Measurements from ENCODE around the gene ADARB2. TPM values are rescaled to one million over a fixed set of nuclear protein-coding genes. Genes with fewer than 3 reads are reported as not detected.

ADARB2 gene
- total RNA-seq, 4 donors from 2014 or later = 1.3 to 5.4 (median 1.8) TPM

DNA sequence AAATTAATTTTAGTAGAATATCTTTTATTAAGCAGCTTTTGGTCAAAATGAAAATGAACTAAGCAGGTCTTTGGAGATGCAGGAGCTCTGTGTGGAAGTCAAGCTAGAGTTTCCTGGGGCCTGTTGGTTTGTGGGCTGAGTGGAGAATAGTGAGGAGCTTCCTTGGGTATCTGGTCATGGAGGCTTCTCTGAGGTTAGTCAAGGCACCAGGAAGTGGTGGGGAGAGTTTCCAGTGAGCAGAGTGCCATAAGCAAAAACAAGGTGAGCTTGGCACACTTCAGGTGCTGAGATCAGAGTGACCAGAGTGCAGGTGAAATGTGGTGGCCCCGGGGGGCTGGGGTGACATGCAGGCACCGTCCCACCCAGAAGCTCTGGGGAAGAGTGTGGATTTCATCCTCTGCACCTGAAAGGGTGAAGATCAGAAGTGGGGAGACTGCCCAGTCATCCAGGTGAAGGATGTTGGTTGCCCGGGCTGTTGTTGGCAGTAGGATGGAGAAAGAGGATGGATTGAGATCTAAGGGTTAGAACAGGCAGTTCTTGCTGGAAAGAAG is 603.8 kb downstream of the ADARB2 start:
- no peak for TF ChIP-seq POLR2AphosphoS5 (IDR thresholded peaks at IDR 0.05)
- no peak for TF ChIP-seq EP300 (IDR thresholded peaks at IDR 0.05)
- TF ChIP-seq, protein P1, sequence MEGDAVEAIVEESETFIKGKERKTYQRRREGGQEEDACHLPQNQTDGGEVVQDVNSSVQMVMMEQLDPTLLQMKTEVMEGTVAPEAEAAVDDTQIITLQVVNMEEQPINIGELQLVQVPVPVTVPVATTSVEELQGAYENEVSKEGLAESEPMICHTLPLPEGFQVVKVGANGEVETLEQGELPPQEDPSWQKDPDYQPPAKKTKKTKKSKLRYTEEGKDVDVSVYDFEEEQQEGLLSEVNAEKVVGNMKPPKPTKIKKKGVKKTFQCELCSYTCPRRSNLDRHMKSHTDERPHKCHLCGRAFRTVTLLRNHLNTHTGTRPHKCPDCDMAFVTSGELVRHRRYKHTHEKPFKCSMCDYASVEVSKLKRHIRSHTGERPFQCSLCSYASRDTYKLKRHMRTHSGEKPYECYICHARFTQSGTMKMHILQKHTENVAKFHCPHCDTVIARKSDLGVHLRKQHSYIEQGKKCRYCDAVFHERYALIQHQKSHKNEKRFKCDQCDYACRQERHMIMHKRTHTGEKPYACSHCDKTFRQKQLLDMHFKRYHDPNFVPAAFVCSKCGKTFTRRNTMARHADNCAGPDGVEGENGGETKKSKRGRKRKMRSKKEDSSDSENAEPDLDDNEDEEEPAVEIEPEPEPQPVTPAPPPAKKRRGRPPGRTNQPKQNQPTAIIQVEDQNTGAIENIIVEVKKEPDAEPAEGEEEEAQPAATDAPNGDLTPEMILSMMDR (IDR thresholded peaks at IDR 0.05) = no peak
- TF ChIP-seq POLR2A (IDR thresholded peaks at IDR 0.05) = no peak
- Histone ChIP-seq H3K9me3 (peaks cover 0 to 5% (median 0%) of the 10 kb centered on the region in 3 donors), H3K4me3 (no peak overlapping the region), H3K4me1 (no peaks in the 10 kb centered on the region), H3K27me3 (no peaks in the 10 kb centered on the region), H3K27ac (no peak overlapping the region), H3K36me3 (peaks cover 0 to 45% of the 10 kb centered on the region in 2 donors)
- WGBS, 2 donors (ENCODE audit: low coverage in 1 of 2) = 72 to 95% methylated on average over 2 to 3 of the region's 3 CpGs
- ATAC-seq = no peak

DNA sequence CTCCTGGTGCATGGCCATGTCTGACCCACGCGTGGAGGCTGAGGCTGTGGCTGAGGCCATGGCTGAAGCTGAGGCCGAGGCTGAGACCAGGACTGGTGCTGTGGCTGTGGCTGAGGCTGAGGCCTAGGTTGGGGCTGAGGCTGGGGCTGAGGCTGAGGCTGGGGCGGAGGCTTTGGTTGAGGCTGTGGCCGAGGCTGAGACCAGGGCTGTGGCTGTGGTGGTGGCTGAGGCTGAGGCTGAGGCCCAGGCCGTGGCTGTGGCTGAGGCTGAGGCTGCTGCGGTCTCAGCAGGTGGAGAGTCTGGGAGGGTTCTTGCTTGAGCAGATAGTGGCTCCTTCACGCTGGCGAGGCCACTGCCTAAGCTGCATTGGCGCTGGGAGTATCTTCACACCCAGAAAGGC is 604.7 kb downstream of the ADARB2 start:
- WGBS, 2 donors (ENCODE audit: low coverage in 1 of 2) = 72 to 77% methylated on average over 3 to 5 of the region's 10 CpGs
- TF ChIP-seq POLR2A (IDR thresholded peaks at IDR 0.05) = no peak
- peaks cover 0 to 55% of the 10 kb centered on the region in 2 donors for H3K36me3 ChIP-seq
- no peak overlapping the region for H3K27ac ChIP-seq
- no peak overlapping the region for H3K4me3 ChIP-seq
- no peaks in the 10 kb centered on the region for H3K4me1 ChIP-seq
- H3K9me3 ChIP-seq = no peaks in the 10 kb centered on the region
- no peak for ATAC-seq
- no peaks in the 10 kb centered on the region for H3K27me3 ChIP-seq

DNA sequence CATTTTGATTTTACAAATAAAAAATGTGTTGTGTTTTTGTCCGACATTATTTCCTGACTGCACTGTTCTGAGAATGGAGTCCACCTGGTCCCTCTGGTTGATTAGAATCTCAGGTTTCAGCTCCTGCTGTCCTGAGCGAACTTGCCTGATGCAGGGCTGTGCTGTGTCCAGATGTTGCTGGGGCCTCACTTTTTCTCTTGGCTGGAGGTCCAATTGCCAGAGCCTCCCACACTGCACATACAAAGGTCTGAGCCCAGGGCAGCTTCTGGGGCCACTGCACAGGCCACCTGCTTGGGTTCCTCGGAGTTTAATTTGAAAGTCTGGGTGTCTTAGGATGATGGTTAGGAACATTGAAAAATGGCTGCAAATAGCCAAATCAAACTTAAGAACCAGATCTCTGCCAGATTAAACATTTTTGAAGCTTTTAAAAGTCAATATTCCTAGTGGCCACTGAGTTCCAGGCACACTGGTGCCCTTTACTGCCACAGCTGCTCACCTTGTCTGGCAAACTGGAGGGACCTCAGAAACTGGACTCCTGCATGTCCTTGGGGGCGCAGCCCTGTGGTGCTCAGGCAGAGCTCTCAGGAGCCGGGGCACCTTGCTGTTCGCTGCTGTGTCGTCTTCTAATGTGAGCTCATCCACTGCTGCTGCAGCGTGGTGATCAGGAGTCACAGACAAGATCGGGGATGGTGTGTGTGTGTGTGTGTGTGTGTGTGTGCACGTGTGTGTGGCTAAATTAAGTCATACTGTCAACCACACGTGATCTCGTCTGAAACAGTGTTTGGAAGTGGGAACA is 606.1 kb downstream of the ADARB2 start:
- no peak for ATAC-seq
- WGBS, 2 donors (ENCODE audit: low coverage in 1 of 2) = 85 to 93% methylated on average over 6 to 7 of the region's 12 CpGs
- Histone ChIP-seq H3K36me3 (peaks cover 0 to 67% of the 10 kb centered on the region in 2 donors), H3K4me3 (no peak overlapping the region), H3K9me3 (no peaks in the 10 kb centered on the region), H3K27me3 (no peaks in the 10 kb centered on the region), H3K4me1 (no peaks in the 10 kb centered on the region), H3K27ac (no peak overlapping the region)
- TF ChIP-seq POLR2AphosphoS5 (IDR thresholded peaks at IDR 0.05) (no peak), POLR2A (IDR thresholded peaks at IDR 0.05) (no peak), EP300 (IDR thresholded peaks at IDR 0.05) (no peak)
- TF ChIP-seq, protein P1 (IDR thresholded peaks at IDR 0.05) = no peak

DNA sequence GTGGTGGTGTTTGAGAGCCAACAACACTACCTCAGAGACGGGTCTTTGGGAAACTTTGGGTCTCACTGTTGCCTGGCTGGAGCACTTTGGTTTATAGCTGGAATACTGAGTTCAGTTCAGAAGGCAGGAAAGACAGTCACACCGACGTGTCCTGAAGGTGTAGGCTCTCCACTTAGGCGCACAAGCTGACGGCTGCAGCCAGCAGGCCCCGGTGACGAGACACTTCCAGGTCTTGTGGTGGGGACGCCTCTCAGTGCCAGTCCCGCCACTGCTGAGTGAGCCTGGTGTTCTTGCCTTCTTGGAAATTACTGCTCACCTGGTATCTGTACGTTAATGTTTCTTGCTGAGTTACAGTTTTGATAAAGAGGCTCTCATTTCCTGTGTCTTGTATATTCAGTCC is 607.1 kb downstream of the ADARB2 start:
- TF ChIP-seq, protein P1 (IDR thresholded peaks at IDR 0.05) = no peak
- TF ChIP-seq EP300 (IDR thresholded peaks at IDR 0.05) (no peak), POLR2A (IDR thresholded peaks at IDR 0.05) (no peak), POLR2AphosphoS5 (IDR thresholded peaks at IDR 0.05) (no peak)
- Histone ChIP-seq H3K36me3 (peaks cover 0 to 76% of the 10 kb centered on the region in 2 donors), H3K27me3 (no peaks in the 10 kb centered on the region), H3K27ac (no peak overlapping the region), H3K4me1 (no peaks in the 10 kb centered on the region), H3K4me3 (no peak overlapping the region), H3K9me3 (no peaks in the 10 kb centered on the region)
- 92% methylated on average over 2 of the region's 10 CpGs; no CpG with 5 or more reads in 1 of the 2 donors for WGBS, 2 donors (ENCODE audit: low coverage in 1 of 2)
- no peak for ATAC-seq

DNA sequence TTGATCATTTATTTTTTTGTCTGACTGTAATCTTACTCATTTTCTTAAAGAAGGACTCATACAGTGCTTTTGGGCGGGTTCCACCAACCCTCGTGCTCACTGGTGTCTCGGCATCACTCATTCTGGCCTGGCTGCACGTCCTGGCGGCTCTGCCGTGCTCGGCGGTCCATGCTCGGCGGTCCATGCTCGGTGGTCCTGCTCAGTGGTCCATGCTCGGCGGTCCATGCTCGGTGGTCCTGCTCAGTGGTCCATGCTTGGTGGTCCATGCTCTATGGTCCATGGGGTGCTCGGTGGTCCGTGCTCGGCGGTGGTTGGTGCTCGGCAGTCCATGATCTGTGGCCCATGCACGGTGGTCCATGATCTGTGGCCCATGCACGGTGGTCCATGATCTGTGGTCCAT is 608.7 kb downstream of the ADARB2 start:
- ATAC-seq = no peak
- WGBS, 2 donors (ENCODE audit: low coverage in 1 of 2) = 95 to 100% methylated on average over 1 to 7 of the region's 21 CpGs

More for the DNA sequence above, 608.7 kb downstream of the ADARB2 start:
- Histone ChIP-seq H3K9me3 (no peaks in the 10 kb centered on the region), H3K4me1 (no peaks in the 10 kb centered on the region), H3K27me3 (no peaks in the 10 kb centered on the region), H3K27ac (no peak overlapping the region), H3K4me3 (no peak overlapping the region), H3K36me3 (peaks cover 0 to 92% of the 10 kb centered on the region in 2 donors)
- TF ChIP-seq, protein P1 (IDR thresholded peaks at IDR 0.05) = no peak
- TF ChIP-seq POLR2AphosphoS5 (IDR thresholded peaks at IDR 0.05) (no peak), EP300 (IDR thresholded peaks at IDR 0.05) (no peak), POLR2A (IDR thresholded peaks at IDR 0.05) (no peak)
